HG03060 (cell line): Measurements from ENCODE around the gene ZBTB7A.
"Not testable (repeated sequence)": the region's sequence is repeated elsewhere in the genome, so short reads cannot be mapped to it uniquely, and the experiment has no call there.

Experiments used
- ATAC-seq: cut with Tn5 transposase; IDR thresholded peaks from one replicate; pipeline ENCODE4 v1.9.1; 2021; ENCODE audit warnings: low read depth, moderate number of reproducible peaks; ENCODE audit not compliant: unreplicated experiment

ZBTB7A gene

GRCh38 chr19:3998667-3999412, 67.9 kb downstream of the ZBTB7A start:
- not testable (repeated sequence) for ATAC-seq

GRCh38 chr19:3995607-3996006, 71.1 kb downstream of the ZBTB7A start:
- no peak for ATAC-seq
